GM21723 (cell line): Measurements from ENCODE around the gene AKT1.
"Not testable (repeated sequence)": the region's sequence is repeated elsewhere in the genome, so short reads cannot be mapped to it uniquely, and the experiment has no call there.

Source experiments
- ATAC-seq: cut with Tn5 transposase; IDR thresholded peaks from one replicate; pipeline ENCODE4 v1.9.1; 2021; ENCODE audit warnings: mild to moderate bottlenecking, moderate library complexity; ENCODE audit not compliant: unreplicated experiment

The AKT1 gene

DNA sequence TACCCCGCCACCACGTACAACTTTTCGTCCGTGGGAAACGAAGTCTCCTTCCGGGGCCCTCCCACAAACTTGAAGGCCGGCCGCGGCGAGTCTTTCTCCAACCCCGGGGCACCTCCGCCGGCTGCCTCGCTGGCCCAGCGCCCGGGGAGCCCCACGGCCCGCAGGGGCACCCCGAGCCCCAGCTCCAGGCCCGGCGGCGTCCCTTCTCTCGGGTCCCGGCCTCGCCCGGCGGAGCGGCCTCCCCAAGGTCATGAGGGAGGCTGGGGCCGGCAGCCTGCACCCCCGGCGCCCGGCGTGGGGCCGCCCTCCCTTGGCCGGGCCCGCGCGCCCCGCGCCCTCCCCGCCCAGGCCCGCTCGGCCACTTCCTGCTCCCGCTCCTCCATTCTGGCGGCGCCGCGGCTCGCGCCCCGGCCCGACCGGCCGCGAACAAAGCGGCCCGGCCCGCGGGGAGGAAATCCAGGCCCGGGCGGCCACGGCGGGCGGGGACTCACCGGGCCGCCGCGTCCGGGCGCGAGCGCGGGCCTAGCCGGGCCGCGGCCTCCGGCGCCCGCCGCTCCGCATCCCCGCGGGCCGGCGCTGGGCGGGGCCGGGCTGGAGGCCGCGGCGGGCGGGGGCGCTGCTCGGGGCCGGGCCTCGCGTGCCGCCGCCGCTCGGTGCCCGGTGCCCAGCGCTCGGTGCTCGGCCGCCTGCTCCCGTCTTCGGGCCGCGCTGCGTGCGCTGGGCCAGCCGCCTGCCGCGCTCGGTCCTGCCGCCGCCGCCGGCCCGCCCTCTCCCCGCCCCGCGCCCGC lies at the start of gene AKT1:
Gene AKT1 (minus strand): TSS at position 756 of the 788 bp plus-strand sequence. CDS start 3,105 bp downstream, outside the sequence.
- ATAC-seq = peak; percentile 17

DNA sequence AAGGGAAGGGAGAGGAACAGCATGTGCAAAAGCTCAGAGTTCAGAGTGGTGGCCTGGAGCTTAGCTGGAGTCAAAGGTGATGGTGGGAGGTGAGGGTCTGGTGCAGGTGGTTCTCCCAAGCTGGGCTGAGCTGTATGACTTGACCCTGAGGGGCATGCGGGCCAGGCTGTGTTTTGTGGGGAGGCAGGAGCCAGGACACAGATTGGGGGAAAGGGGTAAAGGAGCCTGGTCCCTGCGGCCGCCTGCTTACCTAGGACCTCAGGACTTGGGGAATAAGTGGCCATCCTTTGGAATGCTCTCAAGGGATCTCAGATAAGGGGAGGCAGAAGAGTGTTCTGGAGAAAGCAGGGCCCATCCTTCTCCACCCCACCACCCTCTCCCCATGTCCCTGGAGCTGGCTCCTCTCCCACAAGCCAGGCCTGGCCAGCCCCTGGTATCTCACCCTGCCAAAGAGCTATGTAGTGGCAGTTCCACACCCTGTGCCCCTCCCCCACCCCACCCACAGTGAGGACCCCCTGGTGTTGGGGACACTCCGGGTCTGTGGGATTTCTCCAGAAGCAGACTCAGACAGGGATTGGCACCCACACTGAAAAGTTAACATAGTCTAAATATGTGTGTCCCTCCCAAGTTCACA lies 49.6 kb upstream of the AKT1 start:
- ATAC-seq = no peak

DNA sequence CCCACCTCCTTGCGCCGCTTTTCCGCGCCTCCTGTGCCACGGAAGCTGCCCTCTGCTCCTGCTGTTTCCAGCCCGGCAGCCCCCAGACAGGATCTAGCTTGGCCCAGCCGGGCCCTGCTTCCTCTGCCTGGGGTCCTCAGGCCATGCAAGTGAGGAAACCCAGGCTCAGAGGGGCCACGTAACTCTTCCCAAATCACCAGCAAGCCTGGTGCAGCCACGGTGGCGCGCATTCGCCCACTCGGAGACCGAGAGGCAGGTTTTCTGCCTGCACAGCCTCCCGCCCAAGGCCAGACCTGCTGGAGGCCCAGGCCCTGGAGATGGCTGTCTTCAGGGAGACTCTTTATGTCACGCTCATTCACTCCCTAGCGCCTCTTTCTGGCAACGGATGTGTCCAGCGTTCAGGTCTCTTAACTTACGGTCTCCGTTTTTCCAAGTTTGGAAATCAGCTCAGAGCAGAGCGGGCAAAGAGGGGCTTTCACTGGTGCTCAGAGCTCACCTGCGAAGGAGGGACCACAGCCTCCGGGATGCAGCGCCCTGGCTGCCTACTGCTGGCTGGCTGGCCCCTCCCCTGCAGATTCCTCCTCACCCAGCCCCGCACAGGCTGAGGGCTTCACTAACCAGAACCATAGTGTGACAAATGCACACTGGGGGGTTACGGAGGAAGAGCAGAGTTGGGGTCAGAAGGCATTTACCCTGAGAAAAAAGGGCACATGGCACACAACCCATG lies 48.9 kb upstream of the AKT1 start:
- ATAC-seq = no peak

- no peak for ATAC-seq
Observed at GRCh38 chr14:104843442-104844305, 48.1 kb upstream of the AKT1 start.

- no peak for ATAC-seq
Observed at GRCh38 chr14:104843006-104843405, 47.5 kb upstream of the AKT1 start.

DNA sequence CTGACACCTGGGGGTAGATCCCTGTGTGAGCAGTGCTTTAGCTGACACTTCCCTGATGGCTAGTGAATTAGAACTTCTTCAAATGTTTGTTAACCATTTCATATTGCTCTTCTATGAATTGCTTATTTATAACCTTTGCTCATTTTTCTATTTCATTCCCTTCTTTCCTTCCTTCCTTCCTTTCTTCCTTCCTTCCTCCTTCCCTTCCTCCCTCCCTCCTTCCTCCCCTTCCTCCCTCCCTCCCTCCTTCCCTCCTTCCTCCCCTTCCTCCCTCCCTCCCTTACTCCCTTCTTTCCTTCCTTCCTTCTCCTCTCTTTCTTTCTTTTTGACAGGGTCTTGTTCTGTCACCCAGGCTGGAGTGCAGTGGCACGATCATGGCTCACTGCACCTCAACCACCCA lies 46.2 kb upstream of the AKT1 start:
- ATAC-seq = no peak

- not testable (repeated sequence) for ATAC-seq
Observed at GRCh38 chr14:104836171-104836935, 40.8 kb upstream of the AKT1 start.

GRCh38 chr14:104830781-104831180 lies 35.2 kb upstream of the AKT1 start:
- ATAC-seq = no peak

- ATAC-seq = peak; percentile 47
Observed at GRCh38 chr14:104827177-104828055, 31.9 kb upstream of the AKT1 start.

GRCh38 chr14:104826861-104827176 lies 31.3 kb upstream of the AKT1 start:
- no peak for ATAC-seq

- peak; percentile 86 for ATAC-seq
Observed at GRCh38 chr14:104826189-104826860, 30.8 kb upstream of the AKT1 start.

DNA sequence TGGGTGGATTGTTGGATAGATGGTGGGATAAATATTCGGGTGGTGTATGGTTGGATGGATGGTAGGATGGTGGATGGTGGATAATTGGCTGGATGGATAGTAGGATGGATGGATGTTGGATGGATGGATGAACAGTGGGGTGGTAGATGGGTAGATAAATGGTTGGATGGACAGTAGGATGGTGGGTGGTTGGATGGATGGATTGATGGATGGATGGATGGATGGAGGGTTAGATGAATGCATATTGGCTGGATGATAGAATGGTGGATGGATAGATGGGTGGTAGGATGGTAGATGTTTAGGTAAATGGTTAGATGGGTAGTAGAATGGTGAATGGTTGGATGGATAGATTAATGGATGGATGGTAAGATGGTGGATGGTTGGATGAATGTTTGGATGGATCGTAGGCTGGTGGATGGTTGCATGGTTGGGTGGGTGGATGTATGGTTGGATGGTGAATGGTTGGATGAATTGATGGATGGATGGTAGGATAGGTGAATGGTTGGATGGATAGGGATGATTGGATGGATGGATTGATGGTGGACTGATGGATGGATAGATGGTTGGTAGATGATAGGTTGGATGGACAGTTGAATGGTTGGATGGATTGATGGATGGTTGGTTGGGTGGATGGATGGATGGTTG lies 28.9 kb upstream of the AKT1 start:
- ATAC-seq = no peak

DNA sequence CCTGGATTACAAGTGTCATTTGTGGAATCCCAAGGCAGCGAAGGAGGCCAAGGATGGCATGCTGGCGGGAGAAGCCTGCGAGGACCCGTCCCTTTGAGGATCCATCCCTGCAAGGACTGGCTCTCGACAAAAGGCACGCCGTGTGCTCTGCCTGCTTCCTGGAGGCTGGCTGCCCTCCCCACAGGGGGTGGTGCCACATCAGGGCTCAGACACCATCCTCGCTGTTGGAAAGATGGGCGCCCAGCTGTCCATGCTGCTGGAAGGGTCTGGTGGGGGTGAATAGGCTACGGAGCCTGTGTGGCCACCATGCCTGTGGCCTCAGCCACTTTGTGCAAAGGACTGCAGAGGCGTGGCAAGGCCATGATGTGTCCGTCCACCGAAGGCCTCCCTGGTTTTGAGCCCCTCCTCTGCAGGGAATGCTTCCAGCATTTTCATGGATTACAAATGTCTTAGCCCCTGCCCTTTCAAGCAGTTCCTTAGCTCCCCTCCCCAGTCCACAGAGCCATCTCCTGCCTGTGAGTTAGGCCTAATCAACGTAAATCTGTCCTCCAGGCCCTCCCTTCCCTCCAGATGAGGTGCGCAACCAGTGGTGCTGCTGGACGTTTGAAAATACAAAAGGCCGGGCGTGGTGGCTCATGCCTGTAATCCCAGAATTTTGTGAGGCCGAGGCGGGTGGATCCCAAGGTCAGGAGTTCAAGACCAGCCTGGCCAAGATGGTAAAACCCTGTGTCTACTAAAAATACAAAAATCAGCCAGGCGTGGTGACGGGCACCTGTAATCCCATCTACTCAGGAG lies 27.5 kb upstream of the AKT1 start:
- ATAC-seq = no peak

- no peak for ATAC-seq
Observed at GRCh38 chr14:104821971-104822608, 26.5 kb upstream of the AKT1 start.

- ATAC-seq = no peak
Observed at GRCh38 chr14:104821229-104821945, 25.8 kb upstream of the AKT1 start.

DNA sequence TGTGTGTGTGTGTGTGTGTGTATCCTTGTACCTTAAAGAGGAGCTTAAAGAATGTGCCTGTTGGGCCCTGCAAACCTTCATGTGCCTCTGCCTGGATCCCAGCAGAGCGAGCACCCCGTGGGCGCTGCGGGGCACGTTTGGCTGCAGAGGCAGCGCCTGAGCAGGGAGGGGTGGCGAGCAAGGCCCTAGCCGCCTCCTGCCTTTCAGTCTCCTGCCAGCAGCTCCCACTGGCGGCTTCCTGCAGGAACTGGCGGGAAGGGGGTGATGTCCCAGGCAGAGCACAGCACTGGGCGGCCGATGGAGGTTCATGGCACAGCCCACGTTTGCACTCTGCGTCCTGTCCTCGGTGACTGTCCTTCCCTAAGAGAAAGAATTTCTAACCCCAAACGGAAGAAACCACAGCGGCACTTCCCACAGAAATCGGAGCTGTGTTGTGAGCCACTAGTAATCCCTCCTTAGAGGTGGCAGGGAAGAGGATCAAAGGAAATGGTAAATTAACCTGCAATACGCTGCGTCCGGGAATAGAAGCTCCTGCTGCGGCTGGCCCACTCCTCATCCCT lies 25.2 kb upstream of the AKT1 start:
- no peak for ATAC-seq
